Omental fat pad (tissue), 4 donors: Measurements from ENCODE around the gene MTM1. TPM values are rescaled to one million over a fixed set of nuclear protein-coding genes. Genes with fewer than 3 reads are reported as not detected.

Experiments
- ATAC-seq: fragments of 150-250 bp; one replicate; pipeline ENCODE4 v1.9.1; 2016; ENCODE audit warnings: mild to moderate bottlenecking, moderate library complexity; ENCODE audit not compliant: low FRiP score
- DNase-seq: peaks from one replicate; pipeline ENCODE4 v3.0.0-alpha.2; 2019; ENCODE audit warnings: low spot score
- total RNA-seq, 4 donors: library from RNA; depleted of rRNA; stranded (reverse); fragments of >200 nt; gene quantifications; one replicate each; pipeline ENCODE4 v1.1.0, GENCODE V29; 2016
- TF ChIP-seq, protein P1 (sequence below), 3 donors: fragments of 450-650 bp; IDR thresholded peaks; one replicate each; pipeline ENCODE4 v1.5.1; 2016 to 2017; ENCODE audit warnings: antibody characterized with exemption in 3 of 3, mild to moderate bottlenecking in 3 of 3, moderate library complexity in 2 of 3

MTM1 gene
- total RNA-seq, 4 donors from 2014 or later, result 7.1 to 15.1 (median 9.3) TPM

- TF ChIP-seq, protein P1, sequence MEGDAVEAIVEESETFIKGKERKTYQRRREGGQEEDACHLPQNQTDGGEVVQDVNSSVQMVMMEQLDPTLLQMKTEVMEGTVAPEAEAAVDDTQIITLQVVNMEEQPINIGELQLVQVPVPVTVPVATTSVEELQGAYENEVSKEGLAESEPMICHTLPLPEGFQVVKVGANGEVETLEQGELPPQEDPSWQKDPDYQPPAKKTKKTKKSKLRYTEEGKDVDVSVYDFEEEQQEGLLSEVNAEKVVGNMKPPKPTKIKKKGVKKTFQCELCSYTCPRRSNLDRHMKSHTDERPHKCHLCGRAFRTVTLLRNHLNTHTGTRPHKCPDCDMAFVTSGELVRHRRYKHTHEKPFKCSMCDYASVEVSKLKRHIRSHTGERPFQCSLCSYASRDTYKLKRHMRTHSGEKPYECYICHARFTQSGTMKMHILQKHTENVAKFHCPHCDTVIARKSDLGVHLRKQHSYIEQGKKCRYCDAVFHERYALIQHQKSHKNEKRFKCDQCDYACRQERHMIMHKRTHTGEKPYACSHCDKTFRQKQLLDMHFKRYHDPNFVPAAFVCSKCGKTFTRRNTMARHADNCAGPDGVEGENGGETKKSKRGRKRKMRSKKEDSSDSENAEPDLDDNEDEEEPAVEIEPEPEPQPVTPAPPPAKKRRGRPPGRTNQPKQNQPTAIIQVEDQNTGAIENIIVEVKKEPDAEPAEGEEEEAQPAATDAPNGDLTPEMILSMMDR (IDR thresholded peaks at IDR 0.05), result no peak
- no peak for ATAC-seq
- no peak for DNase-seq
Observed at GRCh38 chrX:150530821-150531220, 37.6 kb upstream of the MTM1 start.

GRCh38 chrX:150531467-150531866 is 37.0 kb upstream of the MTM1 start:
- TF ChIP-seq, protein P1 (IDR thresholded peaks at IDR 0.05), result no peak
- DNase-seq (no peak), ATAC-seq (no peak)

- ATAC-seq (no peak), DNase-seq (no peak)
- TF ChIP-seq, protein P1 (IDR thresholded peaks at IDR 0.05), result no peak
Observed at GRCh38 chrX:150533863-150534262, 34.6 kb upstream of the MTM1 start.

GRCh38 chrX:150536455-150537116 is 31.8 kb upstream of the MTM1 start:
- TF ChIP-seq, protein P1 (IDR thresholded peaks at IDR 0.05), result no peak
- DNase-seq (no peak), ATAC-seq (no peak)

DNA sequence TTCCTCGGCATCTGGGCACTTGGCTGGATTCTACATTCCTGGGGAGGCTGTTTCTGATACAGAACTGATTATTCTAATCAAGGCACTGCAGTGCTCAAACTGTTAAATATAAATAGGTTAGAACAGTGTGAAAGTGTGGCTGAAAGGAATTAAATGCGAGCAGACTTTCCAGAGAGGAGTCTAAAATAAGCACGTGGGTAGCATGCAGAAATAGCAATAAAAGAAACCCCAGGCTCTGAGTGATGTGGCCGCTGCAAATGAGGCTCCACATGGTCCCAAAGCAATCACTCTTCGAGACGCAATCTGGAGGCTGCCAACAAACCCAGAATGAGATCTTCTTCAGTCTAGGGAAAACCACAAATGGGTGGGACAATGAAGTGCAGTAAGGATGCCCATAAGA is 30.6 kb upstream of the MTM1 start:
- DNase-seq (no peak), ATAC-seq (no peak)
- TF ChIP-seq, protein P1 (IDR thresholded peaks at IDR 0.05), result no peak

DNA sequence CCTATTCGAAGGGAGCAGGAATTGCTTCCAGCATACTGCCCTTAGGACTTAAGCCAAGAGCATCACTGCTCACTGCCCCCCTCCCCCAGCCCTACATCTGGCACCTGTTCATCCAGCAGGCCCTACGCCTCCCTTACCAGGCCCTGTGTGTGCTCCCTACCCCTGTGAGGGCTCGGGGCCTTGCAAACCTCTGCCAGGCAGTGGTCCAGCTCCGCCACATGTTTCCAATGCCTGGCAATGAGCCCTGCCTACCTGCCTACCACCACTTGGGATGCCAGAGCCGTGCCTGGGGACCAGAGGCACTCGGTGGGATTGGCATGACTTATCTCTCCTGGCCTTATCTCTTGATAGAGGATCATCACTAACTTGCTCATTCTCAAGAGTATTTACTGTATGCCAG is 27.5 kb upstream of the MTM1 start:
- DNase-seq, result no peak
- TF ChIP-seq, protein P1 (IDR thresholded peaks at IDR 0.05), result no peak

GRCh38 chrX:150542846-150543229 is 25.6 kb upstream of the MTM1 start:
- TF ChIP-seq, protein P1 (IDR thresholded peaks at IDR 0.05), result no peak
- no peak for ATAC-seq
- no peak for DNase-seq

More for the DNA sequence above, 27.5 kb upstream of the MTM1 start:
- no peak for ATAC-seq
